DND-41 (cell line): ENCODE results near the gene SMTN.
"Not testable (repeated sequence)": the region's sequence is repeated elsewhere in the genome, so short reads cannot be mapped to it uniquely, and the experiment has no call there.

Source experiments
- ATAC-seq: fragments of 200-7000 bp; cut with Tn5 transposase; 3 replicates; pipeline ENCODE4 v1.9.1; 2021; ENCODE audit warnings: low read depth; ENCODE audit not compliant: insufficient read depth
- DNase-seq: peaks from one replicate; pipeline ENCODE4 v3.0.0-alpha.2; 2020
- H2AFZ ChIP-seq: 2 replicates; pipeline ENCODE4 v1.6.0; 2012; ENCODE audit warnings: low read depth, low read length
- H3K27ac ChIP-seq: 2 replicates; pipeline ENCODE4 v1.5.1; 2012; ENCODE audit warnings: low read length, inconsistent platforms
- H3K27me3 ChIP-seq: fragments of 200-600 bp; sonication (generic); 2 replicates; pipeline ENCODE4 v1.6.0; 2012; ENCODE audit warnings: low read length, mild to moderate bottlenecking, inconsistent platforms; ENCODE audit not compliant: insufficient read depth, poor library complexity
- H3K36me3 ChIP-seq: 2 replicates; pipeline ENCODE4 v1.5.1; 2012; ENCODE audit warnings: low read length, inconsistent platforms; ENCODE audit not compliant: insufficient read depth
- H3K4me1 ChIP-seq: 2 replicates; pipeline ENCODE4 v1.5.1; 2012; ENCODE audit warnings: mild to moderate bottlenecking, low read length; ENCODE audit not compliant: insufficient read depth
- H3K4me2 ChIP-seq: 2 replicates; pipeline ENCODE4 v1.6.0; 2012; ENCODE audit warnings: mild to moderate bottlenecking, moderate library complexity, low read length, inconsistent platforms; ENCODE audit not compliant: insufficient read depth
- H3K4me3 ChIP-seq, 2 experiments: fragments of 200-600 bp in 1 of 2; shearing (Covaris generic) in 1 of 2; 2 replicates each; pipeline ENCODE4 v1.5.1; 2012 to 2016; ENCODE audit warnings: inconsistent platforms in 2 of 2, low read length in 2 of 2, mild to moderate bottlenecking in 2 of 2, low read depth in 1 of 2, moderate library complexity in 1 of 2
- H3K79me2 ChIP-seq: 2 replicates; pipeline ENCODE4 v1.6.0; 2012; ENCODE audit warnings: low read length, inconsistent platforms; ENCODE audit not compliant: insufficient read depth
- H3K9ac ChIP-seq: 2 replicates; pipeline ENCODE4 v1.6.0; 2012; ENCODE audit warnings: low read depth, mild to moderate bottlenecking, inconsistent platforms, low read length, moderate library complexity
- H3K9me3 ChIP-seq: 2 replicates; pipeline ENCODE4 v1.5.1; 2012; ENCODE audit warnings: low read length, moderate library complexity, mild to moderate bottlenecking, inconsistent platforms; ENCODE audit not compliant: insufficient read depth, severe bottlenecking
- H4K20me1 ChIP-seq: 2 replicates; pipeline ENCODE4 v1.6.0; 2012; ENCODE audit warnings: low read length; ENCODE audit not compliant: insufficient read depth
- EZH2 ChIP-seq: IDR thresholded peaks from 3 replicates; pipeline ENCODE4 v1.6.1; 2012; ENCODE audit warnings: borderline replicate concordance, low read depth, mild to moderate bottlenecking, moderate library complexity, low read length, inconsistent platforms; ENCODE audit not compliant: severe bottlenecking
- TF ChIP-seq, protein P1 (sequence below): IDR thresholded peaks from 2 replicates; pipeline ENCODE4 v1.5.1; 2012; ENCODE audit warnings: borderline replicate concordance, low read length, moderate library complexity, mild to moderate bottlenecking; ENCODE audit not compliant: poor library complexity, severe bottlenecking; ENCODE audit errors: extremely low read depth

Gene SMTN

DNA sequence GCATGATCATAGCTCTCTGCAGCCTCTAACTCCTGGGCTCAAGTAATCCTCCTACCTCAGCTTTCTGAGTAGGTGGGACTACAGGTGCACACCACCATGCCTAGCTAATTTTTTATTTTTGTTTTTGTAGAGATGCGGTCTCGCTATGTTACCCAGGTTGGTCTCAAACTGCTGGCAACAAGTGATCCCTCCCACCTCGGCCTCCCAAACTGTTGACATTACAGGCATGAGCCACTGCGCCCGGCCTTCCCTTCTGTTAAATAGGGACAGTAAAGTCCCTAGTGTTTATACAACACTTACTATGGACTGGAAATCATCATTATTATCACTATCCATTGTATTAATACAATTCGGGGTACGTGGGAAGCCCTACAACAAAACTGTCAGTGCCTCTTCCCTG is 13.6 kb downstream of the SMTN start:
- no peaks in the 10 kb centered on the region for H3K4me1 ChIP-seq
- no peaks in the 10 kb centered on the region for H3K27me3 ChIP-seq
- no peak for ATAC-seq
- no peaks in the 10 kb centered on the region for H4K20me1 ChIP-seq
- TF ChIP-seq EZH2: no peak
- TF ChIP-seq, protein P1, sequence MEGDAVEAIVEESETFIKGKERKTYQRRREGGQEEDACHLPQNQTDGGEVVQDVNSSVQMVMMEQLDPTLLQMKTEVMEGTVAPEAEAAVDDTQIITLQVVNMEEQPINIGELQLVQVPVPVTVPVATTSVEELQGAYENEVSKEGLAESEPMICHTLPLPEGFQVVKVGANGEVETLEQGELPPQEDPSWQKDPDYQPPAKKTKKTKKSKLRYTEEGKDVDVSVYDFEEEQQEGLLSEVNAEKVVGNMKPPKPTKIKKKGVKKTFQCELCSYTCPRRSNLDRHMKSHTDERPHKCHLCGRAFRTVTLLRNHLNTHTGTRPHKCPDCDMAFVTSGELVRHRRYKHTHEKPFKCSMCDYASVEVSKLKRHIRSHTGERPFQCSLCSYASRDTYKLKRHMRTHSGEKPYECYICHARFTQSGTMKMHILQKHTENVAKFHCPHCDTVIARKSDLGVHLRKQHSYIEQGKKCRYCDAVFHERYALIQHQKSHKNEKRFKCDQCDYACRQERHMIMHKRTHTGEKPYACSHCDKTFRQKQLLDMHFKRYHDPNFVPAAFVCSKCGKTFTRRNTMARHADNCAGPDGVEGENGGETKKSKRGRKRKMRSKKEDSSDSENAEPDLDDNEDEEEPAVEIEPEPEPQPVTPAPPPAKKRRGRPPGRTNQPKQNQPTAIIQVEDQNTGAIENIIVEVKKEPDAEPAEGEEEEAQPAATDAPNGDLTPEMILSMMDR: no peak
- no peak overlapping the region for H3K4me3 ChIP-seq
- H3K36me3 ChIP-seq: peaks cover 73% of the 10 kb centered on the region
- no peaks in the 10 kb centered on the region for H3K79me2 ChIP-seq
- H2AFZ ChIP-seq: no peak overlapping the region
- no peaks in the 10 kb centered on the region for H3K9me3 ChIP-seq
- no peak overlapping the region for H3K4me2 ChIP-seq
- DNase-seq: no peak
- H3K9ac ChIP-seq: no peak overlapping the region
- H3K27ac ChIP-seq: no peak overlapping the region

DNA sequence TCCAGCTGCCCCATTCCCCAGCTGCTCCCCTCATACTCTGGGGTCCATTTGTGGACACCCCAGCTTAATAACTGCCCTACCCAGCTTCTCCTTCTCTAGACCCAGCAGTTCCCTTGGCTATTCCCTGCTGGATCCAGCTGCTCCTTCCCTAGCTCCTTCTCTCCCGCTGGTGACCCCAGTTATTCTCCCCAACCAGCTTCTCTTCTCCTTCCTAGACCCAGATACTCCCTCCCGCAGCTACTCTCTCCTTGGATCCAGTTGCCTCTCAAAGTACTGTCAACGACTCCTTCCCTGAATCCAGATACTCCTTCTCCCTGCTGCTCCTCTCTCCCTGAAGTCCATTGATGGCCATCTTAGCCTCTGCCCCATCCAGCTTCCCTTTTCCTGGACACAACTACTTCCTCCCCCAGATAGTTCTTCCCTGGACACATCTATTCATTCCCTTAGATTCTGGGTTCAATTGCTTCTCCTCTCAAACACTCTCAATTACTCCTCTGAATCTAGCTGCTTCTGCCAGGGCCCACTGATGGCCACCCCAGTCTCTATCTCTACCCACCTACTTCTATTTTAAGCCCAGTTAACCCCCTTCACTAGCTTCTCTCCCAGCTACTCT is 14.6 kb downstream of the SMTN start:
- Histone ChIP-seq H3K4me2 (no peak overlapping the region), H2AFZ (no peak overlapping the region), H3K27me3 (no peaks in the 10 kb centered on the region), H3K4me1 (no peaks in the 10 kb centered on the region), H3K27ac (no peak overlapping the region), H3K36me3 (peaks cover 65% of the 10 kb centered on the region), H3K9ac (no peak overlapping the region), H3K79me2 (no peaks in the 10 kb centered on the region), H3K4me3 (no peak overlapping the region), H3K9me3 (no peaks in the 10 kb centered on the region), H4K20me1 (no peaks in the 10 kb centered on the region)
- TF ChIP-seq, protein P1: no peak
- no peak for TF ChIP-seq EZH2
- ATAC-seq: no peak
- no peak for DNase-seq

DNA sequence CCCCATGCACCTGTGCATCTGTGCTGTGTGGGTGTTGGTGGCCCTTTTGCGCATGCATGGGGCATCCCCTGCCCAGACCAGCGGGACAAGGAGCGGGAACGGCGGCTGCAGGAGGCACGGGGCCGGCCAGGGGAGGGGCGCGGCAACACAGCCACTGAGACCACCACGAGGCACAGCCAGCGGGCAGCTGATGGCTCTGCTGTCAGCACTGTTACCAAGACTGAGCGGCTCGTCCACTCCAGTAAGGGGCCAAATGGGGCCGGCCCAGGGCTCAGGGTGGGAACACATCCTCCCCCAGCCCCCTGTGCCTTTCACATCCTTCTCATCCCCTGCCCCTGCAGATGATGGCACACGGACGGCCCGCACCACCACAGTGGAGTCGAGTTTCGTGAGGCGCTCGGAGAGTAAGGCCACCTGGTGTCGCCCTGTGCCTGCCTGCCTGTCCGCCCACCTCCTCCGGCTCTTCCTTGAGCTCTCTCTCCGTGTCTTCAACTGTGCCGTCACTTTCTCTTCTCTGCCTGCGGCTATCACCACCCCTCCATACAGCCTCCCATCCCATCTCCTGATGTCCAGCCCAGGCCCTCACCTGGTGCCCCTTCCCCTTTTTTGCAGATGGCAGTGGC is 15.7 kb downstream of the SMTN start:
- no peak overlapping the region for H3K4me3 ChIP-seq
- ATAC-seq (no peak), DNase-seq (no peak)
- H3K36me3 ChIP-seq: peaks cover 61% of the 10 kb centered on the region
- H3K79me2 ChIP-seq: no peaks in the 10 kb centered on the region
- no peaks in the 10 kb centered on the region for H4K20me1 ChIP-seq
- no peak overlapping the region for H3K4me2 ChIP-seq
- no peaks in the 10 kb centered on the region for H3K27me3 ChIP-seq
- no peaks in the 10 kb centered on the region for H3K9me3 ChIP-seq
- no peak overlapping the region for H3K9ac ChIP-seq
- H2AFZ ChIP-seq: no peak overlapping the region
- H3K27ac ChIP-seq: no peak overlapping the region
- no peak for TF ChIP-seq EZH2
- no peaks in the 10 kb centered on the region for H3K4me1 ChIP-seq

DNA sequence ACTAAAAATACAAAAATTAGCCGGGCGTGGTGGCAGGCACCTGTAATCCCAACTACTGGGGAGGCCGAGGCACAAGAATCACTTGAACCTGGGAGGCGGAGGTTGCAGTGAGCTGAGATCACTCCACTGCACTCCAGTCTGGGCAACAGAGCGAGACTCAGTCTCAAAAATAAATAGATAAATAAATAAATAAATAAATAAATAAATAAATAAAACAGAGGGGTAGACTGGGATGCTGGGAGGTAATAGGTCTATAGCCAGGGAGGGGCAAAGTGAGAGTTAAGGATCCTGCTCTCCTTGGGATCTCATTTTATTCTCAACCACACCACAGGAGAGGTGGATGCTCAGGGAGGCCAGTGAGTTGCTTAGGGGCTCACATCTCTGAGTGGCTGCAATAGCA is 16.4 kb downstream of the SMTN start:
- not testable (repeated sequence) for H3K27ac ChIP-seq, H3K79me2 ChIP-seq, H3K27me3 ChIP-seq, DNase-seq, ATAC-seq, H3K9me3 ChIP-seq, H3K9ac ChIP-seq, H3K4me1 ChIP-seq, H4K20me1 ChIP-seq, H3K4me3 ChIP-seq, H2AFZ ChIP-seq, H3K4me2 ChIP-seq
- H3K36me3 ChIP-seq: peaks cover 54% of the 10 kb centered on the region
